ENCODE measurements around the gene TARBP1.

DNA sequence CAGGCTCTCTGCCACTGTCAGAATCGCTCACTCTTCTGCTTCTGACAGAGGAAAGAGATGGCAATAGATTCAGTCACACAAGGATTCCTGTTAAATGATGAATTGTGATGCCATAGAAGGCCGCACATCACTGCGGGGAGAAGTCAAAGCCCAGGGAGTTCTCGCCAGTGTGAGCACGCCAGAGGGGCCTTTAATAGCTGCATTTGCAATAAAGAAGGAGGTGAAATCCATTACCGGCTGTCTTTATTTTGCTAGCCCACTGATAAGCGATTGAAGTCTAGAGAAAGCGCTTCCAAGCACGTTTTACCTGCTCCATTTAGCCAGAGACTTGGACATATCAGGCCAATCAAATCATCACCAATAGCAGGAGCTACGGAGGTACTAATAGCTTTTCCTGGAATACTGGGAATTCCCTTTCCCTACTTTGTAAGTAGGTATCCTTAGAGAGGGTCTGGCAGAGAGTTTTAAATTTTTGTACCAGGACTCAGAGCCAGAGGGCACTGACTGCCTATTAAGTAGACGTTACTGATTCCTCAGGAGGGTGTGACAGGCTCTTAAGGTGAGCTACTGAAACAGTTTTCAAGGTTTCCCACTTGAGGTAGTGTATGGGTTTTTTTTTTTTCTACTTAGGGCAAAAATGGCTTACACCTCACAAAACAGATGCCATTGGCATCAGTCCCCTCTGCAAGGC is 10.2 kb upstream of the TARBP1 start:
- TF ChIP-seq, protein P1, sequence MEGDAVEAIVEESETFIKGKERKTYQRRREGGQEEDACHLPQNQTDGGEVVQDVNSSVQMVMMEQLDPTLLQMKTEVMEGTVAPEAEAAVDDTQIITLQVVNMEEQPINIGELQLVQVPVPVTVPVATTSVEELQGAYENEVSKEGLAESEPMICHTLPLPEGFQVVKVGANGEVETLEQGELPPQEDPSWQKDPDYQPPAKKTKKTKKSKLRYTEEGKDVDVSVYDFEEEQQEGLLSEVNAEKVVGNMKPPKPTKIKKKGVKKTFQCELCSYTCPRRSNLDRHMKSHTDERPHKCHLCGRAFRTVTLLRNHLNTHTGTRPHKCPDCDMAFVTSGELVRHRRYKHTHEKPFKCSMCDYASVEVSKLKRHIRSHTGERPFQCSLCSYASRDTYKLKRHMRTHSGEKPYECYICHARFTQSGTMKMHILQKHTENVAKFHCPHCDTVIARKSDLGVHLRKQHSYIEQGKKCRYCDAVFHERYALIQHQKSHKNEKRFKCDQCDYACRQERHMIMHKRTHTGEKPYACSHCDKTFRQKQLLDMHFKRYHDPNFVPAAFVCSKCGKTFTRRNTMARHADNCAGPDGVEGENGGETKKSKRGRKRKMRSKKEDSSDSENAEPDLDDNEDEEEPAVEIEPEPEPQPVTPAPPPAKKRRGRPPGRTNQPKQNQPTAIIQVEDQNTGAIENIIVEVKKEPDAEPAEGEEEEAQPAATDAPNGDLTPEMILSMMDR (IDR thresholded peaks at IDR 0.05; ENCODE audit: borderline replicate concordance, extremely low read depth, low read length, poor library complexity, severe bottlenecking), result no peak
- no peak for TF ChIP-seq EZH2 (IDR thresholded peaks at IDR 0.05; ENCODE audit: borderline replicate concordance, low read depth, low read length, severe bottlenecking)
